C4-2B (cell line): ENCODE results near the gene UBE2E2.

Experiments
- ZFX ChIP-seq: fragments of 450-650 bp; IDR thresholded peaks from 2 replicates; pipeline ENCODE4 v1.6.1; 2017
- TF ChIP-seq, protein P1 (sequence below): fragments of 450-650 bp; conservative IDR thresholded peaks from 2 replicates; pipeline ENCODE4 v1.5.1; 2017; ENCODE audit warnings: mild to moderate bottlenecking

DNA sequence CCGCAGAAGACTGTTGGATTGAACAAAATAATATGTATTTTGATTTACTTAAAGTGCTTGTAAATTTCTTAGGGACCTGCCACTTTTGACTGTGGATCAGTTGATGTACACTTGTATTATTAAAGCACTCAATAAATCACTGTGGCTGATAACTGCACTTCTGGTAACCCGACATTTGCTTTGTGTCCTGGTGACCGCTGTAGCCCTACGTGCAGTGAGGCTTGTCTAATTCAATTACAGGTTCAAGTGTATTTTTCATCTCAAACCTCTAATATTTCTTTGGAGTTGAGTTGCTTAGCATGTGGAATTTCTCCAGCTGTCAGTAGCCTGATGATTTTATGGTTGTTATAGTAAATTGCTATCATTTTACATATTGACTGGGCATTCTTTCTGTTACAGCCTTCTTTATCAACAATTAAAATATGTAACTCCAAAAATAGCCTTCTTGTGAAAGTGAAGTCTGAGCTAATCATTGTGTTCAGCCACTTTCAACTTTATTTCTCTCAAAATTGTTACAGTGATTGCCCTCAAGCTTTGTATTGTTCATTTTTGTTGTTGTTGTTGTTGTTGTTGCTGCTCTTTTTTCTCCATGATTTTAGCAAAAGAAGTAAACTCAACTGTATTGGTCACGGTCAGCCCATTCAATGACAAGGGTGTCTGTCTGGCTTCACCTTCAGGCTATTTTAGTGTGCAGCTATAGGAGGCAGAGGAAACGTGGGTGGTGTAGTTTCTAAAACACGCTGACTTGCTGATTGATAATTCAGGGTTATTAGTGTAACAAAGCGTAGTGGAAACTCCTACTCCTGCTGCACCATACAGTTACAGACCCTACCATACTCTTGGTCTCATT lies 387.5 kb downstream of the UBE2E2 start:
- TF ChIP-seq, protein P1, sequence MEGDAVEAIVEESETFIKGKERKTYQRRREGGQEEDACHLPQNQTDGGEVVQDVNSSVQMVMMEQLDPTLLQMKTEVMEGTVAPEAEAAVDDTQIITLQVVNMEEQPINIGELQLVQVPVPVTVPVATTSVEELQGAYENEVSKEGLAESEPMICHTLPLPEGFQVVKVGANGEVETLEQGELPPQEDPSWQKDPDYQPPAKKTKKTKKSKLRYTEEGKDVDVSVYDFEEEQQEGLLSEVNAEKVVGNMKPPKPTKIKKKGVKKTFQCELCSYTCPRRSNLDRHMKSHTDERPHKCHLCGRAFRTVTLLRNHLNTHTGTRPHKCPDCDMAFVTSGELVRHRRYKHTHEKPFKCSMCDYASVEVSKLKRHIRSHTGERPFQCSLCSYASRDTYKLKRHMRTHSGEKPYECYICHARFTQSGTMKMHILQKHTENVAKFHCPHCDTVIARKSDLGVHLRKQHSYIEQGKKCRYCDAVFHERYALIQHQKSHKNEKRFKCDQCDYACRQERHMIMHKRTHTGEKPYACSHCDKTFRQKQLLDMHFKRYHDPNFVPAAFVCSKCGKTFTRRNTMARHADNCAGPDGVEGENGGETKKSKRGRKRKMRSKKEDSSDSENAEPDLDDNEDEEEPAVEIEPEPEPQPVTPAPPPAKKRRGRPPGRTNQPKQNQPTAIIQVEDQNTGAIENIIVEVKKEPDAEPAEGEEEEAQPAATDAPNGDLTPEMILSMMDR, result no peak
- TF ChIP-seq ZFX, result no peak
